Head of caudate nucleus (tissue), 42 donors: ENCODE measurements around the gene RHBDD1.

Experiments
- DNase-seq, 42 donors: peaks; one replicate each; pipeline versions ENCODE4 v3.0.0 to v3.0.0-alpha.2; 2020 to 2021; ENCODE audit warnings: mixed read lengths in 7 of 42
- intact Hi-C: fragments of 100-400 bp; cut with DNase I; formaldehyde crosslinking; loops from one replicate; pipeline ENCODE4 v1.15.0; 2022

The RHBDD1 gene

GRCh38 chr2:226959418-226959817 is 123.6 kb downstream of the RHBDD1 start:
- no peak for DNase-seq
- intact Hi-C loops: no loop called here

- intact Hi-C loops: no loop called here
These were observed 126.4 kb downstream of the RHBDD1 start for GRCh38 chr2:226962176-226962773.

GRCh38 chr2:226963528-226963927 is 127.7 kb downstream of the RHBDD1 start:
- intact Hi-C loops: no loop called here
- no peak for DNase-seq

More at GRCh38 chr2:226962176-226962773, 126.4 kb downstream of the RHBDD1 start:
- no peak for DNase-seq

- no peak for DNase-seq
- intact Hi-C loops: no loop called here
These were observed 129.5 kb downstream of the RHBDD1 start for GRCh38 chr2:226965376-226965775.

- no peak for DNase-seq
- intact Hi-C loops: no loop called here
These were observed 133.7 kb downstream of the RHBDD1 start for GRCh38 chr2:226969417-226970080.

- DNase-seq: no peak
- intact Hi-C loops: no loop called here
These were observed 134.5 kb downstream of the RHBDD1 start for GRCh38 chr2:226970362-226970761.

GRCh38 chr2:226971084-226971483 is 135.2 kb downstream of the RHBDD1 start:
- intact Hi-C loops: no loop called here

GRCh38 chr2:226971770-226972169 is 135.9 kb downstream of the RHBDD1 start:
- no peak for DNase-seq
- intact Hi-C loops: no loop called here

More at GRCh38 chr2:226971084-226971483, 135.2 kb downstream of the RHBDD1 start:
- no peak for DNase-seq

GRCh38 chr2:226973816-226974215 is 138.0 kb downstream of the RHBDD1 start:
- DNase-seq: no peak
- intact Hi-C loops: no loop called here

- intact Hi-C loops: no loop called here
- DNase-seq: no peak
These were observed 141.9 kb downstream of the RHBDD1 start for GRCh38 chr2:226977775-226978190.

GRCh38 chr2:226978300-226978699 is 142.4 kb downstream of the RHBDD1 start:
- no peak for DNase-seq
- intact Hi-C loops: no loop called here

GRCh38 chr2:226979004-226979403 is 143.2 kb downstream of the RHBDD1 start:
- intact Hi-C loops: no loop called here
- peak in 41 of 42 donors; percentile 9 to 81 (median 59) for DNase-seq

- DNase-seq: no peak
- intact Hi-C loops: loop anchor here (5.0 to 10.0 kb wide), 2 partner anchors 170 to 1307 kb away; no protein-coding TSS in a partner anchor
These were observed 146.0 kb downstream of the RHBDD1 start for GRCh38 chr2:226981791-226982326.

GRCh38 chr2:226983895-226984749 is 148.3 kb downstream of the RHBDD1 start:
- intact Hi-C loops: loop anchor here (5.0 to 10.0 kb wide), 2 partner anchors 172 to 1309 kb away; no protein-coding TSS in a partner anchor
- peak in 24 of 42 donors; percentile 12 to 69 (median 40) for DNase-seq

GRCh38 chr2:226984750-226985582 is 149.1 kb downstream of the RHBDD1 start:
- DNase-seq: peak in 33 of 42 donors; percentile 22 to 87 (median 60)
- intact Hi-C loops: loop anchor here (5.0 to 10.0 kb wide), 3 partner anchors 173 to 1310 kb away; no protein-coding TSS in a partner anchor

- intact Hi-C loops: loop anchor here (5.0 to 10.0 kb wide), 2 partner anchors 1098 to 1311 kb away; no protein-coding TSS in a partner anchor
- no peak for DNase-seq
These were observed 149.7 kb downstream of the RHBDD1 start for GRCh38 chr2:226985583-226985946.

GRCh38 chr2:226991663-226992062 is 155.8 kb downstream of the RHBDD1 start:
- intact Hi-C loops: no loop called here
- DNase-seq: no peak

GRCh38 chr2:226993171-226993570 is 157.3 kb downstream of the RHBDD1 start:
- DNase-seq: no peak
- intact Hi-C loops: no loop called here
